ENCODE results near the gene HIF1AN. TPM values are rescaled to one million over a fixed set of nuclear protein-coding genes. Genes with fewer than 3 reads are reported as not detected.

Gene HIF1AN
- total RNA-seq, 4 donors from 2014 or later, result 17.7 to 25.7 (median 21.8) TPM

GRCh38 chr10:100528123-100528886 lies 7.4 kb upstream of the HIF1AN start:
- Histone ChIP-seq H3K27ac (peak overlapping the region in 2 of 4 donors; percentile 79 to 83), H3K36me3 (peaks cover 0 to 37% (median 0%) of the 10 kb centered on the region in 3 donors), H3K27me3 (no peaks in the 10 kb centered on the region), H3K9me3 (no peaks in the 10 kb centered on the region), H3K4me1 (peaks cover 0 to 19% (median 5%) of the 10 kb centered on the region in 4 donors), H3K4me3 (peak overlapping the region; percentile 66 to 93 (median 85))
- no peak for TF ChIP-seq POLR2A (IDR thresholded peaks at IDR 0.05)
- no peak for TF ChIP-seq CTCF (IDR thresholded peaks at IDR 0.05)
- DNase-seq, result no peak

GRCh38 chr10:100528921-100529474 lies 6.7 kb upstream of the HIF1AN start:
- peak overlapping the region; percentile 79 to 83 (median 82) for H3K27ac ChIP-seq
- TF ChIP-seq POLR2A (IDR thresholded peaks at IDR 0.05) (no peak), CTCF (IDR thresholded peaks at IDR 0.05) (no peak)
- H3K27me3 ChIP-seq, result no peaks in the 10 kb centered on the region
- DNase-seq, result peak in 1 of 3 donors; percentile 50
- peak overlapping the region; percentile 66 to 93 (median 85) for H3K4me3 ChIP-seq
- H3K9me3 ChIP-seq, result no peaks in the 10 kb centered on the region
- peaks cover 0 to 19% (median 5%) of the 10 kb centered on the region in 4 donors for H3K4me1 ChIP-seq
- H3K36me3 ChIP-seq, result peaks cover 0 to 30% (median 0%) of the 10 kb centered on the region in 3 donors

GRCh38 chr10:100529475-100530298 lies 6.1 kb upstream of the HIF1AN start, which contains the start of gene NDUFB8:
Gene NDUFB8 (minus strand): TSS chr10:100529871. CDS start chr10:100529851, 20 bp downstream.
- Histone ChIP-seq H3K36me3 (peaks cover 0 to 23% (median 0%) of the 10 kb centered on the region in 3 donors), H3K4me3 (peak within 1 kb of the TSS; percentile 66 to 93 (median 85)), H3K27ac (peak within 1 kb of the TSS; percentile 79 to 83 (median 82)), H3K9me3 (no peaks in the 10 kb centered on the region), H3K4me1 (peaks cover 0 to 19% (median 5%) of the 10 kb centered on the region in 4 donors), H3K27me3 (no peaks in the 10 kb centered on the region)
- peak; percentile 89 to 95 (median 91) for DNase-seq
- TF ChIP-seq POLR2A (IDR thresholded peaks at IDR 0.05), result peak; percentile 42 to 57
- TF ChIP-seq CTCF (IDR thresholded peaks at IDR 0.05), result no peak

GRCh38 chr10:100531761-100532160 lies 4.0 kb upstream of the HIF1AN start:
- no peak for TF ChIP-seq CTCF (IDR thresholded peaks at IDR 0.05)

GRCh38 chr10:100534726-100535125 lies 1.0 kb upstream of the HIF1AN start:
- peaks cover 0 to 27% (median 4%) of the 10 kb centered on the region in 4 donors for H3K4me1 ChIP-seq
- DNase-seq, result no peak
- no peak for TF ChIP-seq POLR2A (IDR thresholded peaks at IDR 0.05)
- TF ChIP-seq CTCF (IDR thresholded peaks at IDR 0.05), result no peak
- H3K4me3 ChIP-seq, result no peak overlapping the region
- no peak overlapping the region for H3K27ac ChIP-seq
- H3K27me3 ChIP-seq, result no peaks in the 10 kb centered on the region
- H3K36me3 ChIP-seq, result peaks cover 0 to 8% (median 0%) of the 10 kb centered on the region in 3 donors
- no peaks in the 10 kb centered on the region for H3K9me3 ChIP-seq

More at GRCh38 chr10:100531761-100532160, 4.0 kb upstream of the HIF1AN start:
- Histone ChIP-seq H3K4me1 (peaks cover 0 to 32% (median 8%) of the 10 kb centered on the region in 4 donors), H3K4me3 (no peak overlapping the region), H3K27ac (no peak overlapping the region), H3K36me3 (peaks cover 0 to 6% (median 0%) of the 10 kb centered on the region in 3 donors), H3K27me3 (no peaks in the 10 kb centered on the region), H3K9me3 (no peaks in the 10 kb centered on the region)
- DNase-seq, result no peak

Data from Peyer's patch (tissue), 4 donors.